Measurements from ENCODE around the gene ZNF440. TPM values are rescaled to one million over a fixed set of nuclear protein-coding genes. Genes with fewer than 3 reads are reported as not detected.
"Not testable (repeated sequence)": the region's sequence is repeated elsewhere in the genome, so short reads cannot be mapped to it uniquely, and the experiment has no call there.

Gene ZNF440
- 9.1 TPM for total RNA-seq

- H3K27me3 ChIP-seq (ENCODE audit: insufficient read depth, low read length) = no peaks in the 10 kb centered on the region
- peaks cover 14% of the 10 kb centered on the region for H3K4me1 ChIP-seq (ENCODE audit: insufficient read depth, low read length)
- peak within 1 kb of the TSS; percentile 93 for H3K4me3 ChIP-seq (ENCODE audit: low read length)
- no peaks in the 10 kb centered on the region for H3K9me3 ChIP-seq (ENCODE audit: low read depth, low read length)
These were observed at the start of gene ZNF440 for GRCh38 chr19:11814029-11814699. Gene ZNF440 (plus strand): TSS chr19:11814273. CDS start chr19:11814448, 175 bp downstream.

- H3K27me3 ChIP-seq (ENCODE audit: insufficient read depth, low read length) = no peaks in the 10 kb centered on the region
- H3K4me3 ChIP-seq (ENCODE audit: low read length) = peak within 1 kb of the TSS; percentile 86
- peaks cover 18% of the 10 kb centered on the region for H3K4me1 ChIP-seq (ENCODE audit: insufficient read depth, low read length)
- H3K9me3 ChIP-seq (ENCODE audit: low read depth, low read length) = peaks cover 11% of the 10 kb centered on the region
These were observed 47.2 kb upstream of the ZNF440 start, which contains the start of gene ZNF441 for GRCh38 chr19:11766597-11767591. Gene ZNF441 (plus strand): TSS chr19:11767000. CDS start chr19:11767194, 194 bp downstream.

GRCh38 chr19:11767633-11768133, 46.4 kb upstream of the ZNF440 start:
- peak overlapping the region; percentile 86 for H3K4me3 ChIP-seq (ENCODE audit: low read length)
- H3K4me1 ChIP-seq (ENCODE audit: insufficient read depth, low read length) = peaks cover 18% of the 10 kb centered on the region
- H3K9me3 ChIP-seq (ENCODE audit: low read depth, low read length) = peaks cover 15% of the 10 kb centered on the region
- no peaks in the 10 kb centered on the region for H3K27me3 ChIP-seq (ENCODE audit: insufficient read depth, low read length)

GRCh38 chr19:11769995-11770394, 44.1 kb upstream of the ZNF440 start:
- peaks cover 31% of the 10 kb centered on the region for H3K9me3 ChIP-seq (ENCODE audit: low read depth, low read length)
- no peak overlapping the region for H3K4me3 ChIP-seq (ENCODE audit: low read length)
- no peaks in the 10 kb centered on the region for H3K27me3 ChIP-seq (ENCODE audit: insufficient read depth, low read length)
- peaks cover 18% of the 10 kb centered on the region for H3K4me1 ChIP-seq (ENCODE audit: insufficient read depth, low read length)

GRCh38 chr19:11771520-11771919, 42.6 kb upstream of the ZNF440 start:
- not testable (repeated sequence) for H3K4me3 ChIP-seq (ENCODE audit: low read length)
- peaks cover 41% of the 10 kb centered on the region for H3K9me3 ChIP-seq (ENCODE audit: low read depth, low read length)

GRCh38 chr19:11776669-11777068, 37.4 kb upstream of the ZNF440 start:
- H3K4me3 ChIP-seq (ENCODE audit: low read length); H3K27me3 ChIP-seq (ENCODE audit: insufficient read depth, low read length); H3K4me1 ChIP-seq (ENCODE audit: insufficient read depth, low read length): not testable (repeated sequence)
- peaks cover 76% of the 10 kb centered on the region for H3K9me3 ChIP-seq (ENCODE audit: low read depth, low read length)

More at GRCh38 chr19:11771520-11771919, 42.6 kb upstream of the ZNF440 start:
- peaks cover 13% of the 10 kb centered on the region for H3K4me1 ChIP-seq (ENCODE audit: insufficient read depth, low read length)
- not testable (repeated sequence) for H3K27me3 ChIP-seq (ENCODE audit: insufficient read depth, low read length)

- Histone ChIP-seq H3K4me1 (ENCODE audit: insufficient read depth, low read length) (no peaks in the 10 kb centered on the region), H3K9me3 (ENCODE audit: low read depth, low read length) (peaks cover 79% of the 10 kb centered on the region), H3K4me3 (ENCODE audit: low read length) (no peak overlapping the region), H3K27me3 (ENCODE audit: insufficient read depth, low read length) (no peaks in the 10 kb centered on the region)
These were observed 33.5 kb upstream of the ZNF440 start for GRCh38 chr19:11780431-11781020.

- H3K9me3 ChIP-seq (ENCODE audit: low read depth, low read length) = peaks cover 75% of the 10 kb centered on the region
- no peaks in the 10 kb centered on the region for H3K27me3 ChIP-seq (ENCODE audit: insufficient read depth, low read length)
- H3K4me1 ChIP-seq (ENCODE audit: insufficient read depth, low read length) = no peaks in the 10 kb centered on the region
- no peak overlapping the region for H3K4me3 ChIP-seq (ENCODE audit: low read length)
These were observed 32.6 kb upstream of the ZNF440 start for GRCh38 chr19:11781295-11782057.

- Histone ChIP-seq H3K27me3 (ENCODE audit: insufficient read depth, low read length) (no peaks in the 10 kb centered on the region), H3K9me3 (ENCODE audit: low read depth, low read length) (peaks cover 75% of the 10 kb centered on the region), H3K4me3 (ENCODE audit: low read length) (no peak overlapping the region), H3K4me1 (ENCODE audit: insufficient read depth, low read length) (no peaks in the 10 kb centered on the region)
These were observed 30.3 kb upstream of the ZNF440 start for GRCh38 chr19:11783767-11784166.

GRCh38 chr19:11784356-11784755, 29.7 kb upstream of the ZNF440 start:
- Histone ChIP-seq H3K27me3 (ENCODE audit: insufficient read depth, low read length) (no peaks in the 10 kb centered on the region), H3K4me3 (ENCODE audit: low read length) (no peak overlapping the region), H3K4me1 (ENCODE audit: insufficient read depth, low read length) (no peaks in the 10 kb centered on the region), H3K9me3 (ENCODE audit: low read depth, low read length) (peaks cover 78% of the 10 kb centered on the region)

GRCh38 chr19:11787536-11787935, 26.5 kb upstream of the ZNF440 start:
- Histone ChIP-seq H3K4me1 (ENCODE audit: insufficient read depth, low read length) (no peaks in the 10 kb centered on the region), H3K27me3 (ENCODE audit: insufficient read depth, low read length) (no peaks in the 10 kb centered on the region), H3K4me3 (ENCODE audit: low read length) (no peak overlapping the region), H3K9me3 (ENCODE audit: low read depth, low read length) (peaks cover 66% of the 10 kb centered on the region)

GRCh38 chr19:11792942-11793341, 21.1 kb upstream of the ZNF440 start:
- Histone ChIP-seq H3K9me3 (ENCODE audit: low read depth, low read length) (peaks cover 28% of the 10 kb centered on the region), H3K4me3 (ENCODE audit: low read length) (no peak overlapping the region), H3K4me1 (ENCODE audit: insufficient read depth, low read length) (peaks cover 9% of the 10 kb centered on the region), H3K27me3 (ENCODE audit: insufficient read depth, low read length) (no peaks in the 10 kb centered on the region)

- H3K9me3 ChIP-seq (ENCODE audit: low read depth, low read length) = no peaks in the 10 kb centered on the region
- H3K4me1 ChIP-seq (ENCODE audit: insufficient read depth, low read length) = peaks cover 22% of the 10 kb centered on the region
- H3K27me3 ChIP-seq (ENCODE audit: insufficient read depth, low read length) = no peaks in the 10 kb centered on the region
- no peak overlapping the region for H3K4me3 ChIP-seq (ENCODE audit: low read length)
These were observed 16.6 kb upstream of the ZNF440 start for GRCh38 chr19:11797491-11797890.
